ENCODE measurements around the gene ARHGAP23.
A peak's percentile ranks its signal among the peaks of the same experiment; 100 is the strongest.

ARHGAP23 gene

GRCh38 chr17:38545531-38546225 lies 117.4 kb downstream of the ARHGAP23 start:
- no peak for DNase-seq

GRCh38 chr17:38546396-38546795 lies 118.1 kb downstream of the ARHGAP23 start:
- DNase-seq: no peak

- DNase-seq: no peak
Observed at GRCh38 chr17:38547444-38547843, 119.2 kb downstream of the ARHGAP23 start.

GRCh38 chr17:38549285-38549684 lies 121.0 kb downstream of the ARHGAP23 start:
- DNase-seq: no peak

DNA sequence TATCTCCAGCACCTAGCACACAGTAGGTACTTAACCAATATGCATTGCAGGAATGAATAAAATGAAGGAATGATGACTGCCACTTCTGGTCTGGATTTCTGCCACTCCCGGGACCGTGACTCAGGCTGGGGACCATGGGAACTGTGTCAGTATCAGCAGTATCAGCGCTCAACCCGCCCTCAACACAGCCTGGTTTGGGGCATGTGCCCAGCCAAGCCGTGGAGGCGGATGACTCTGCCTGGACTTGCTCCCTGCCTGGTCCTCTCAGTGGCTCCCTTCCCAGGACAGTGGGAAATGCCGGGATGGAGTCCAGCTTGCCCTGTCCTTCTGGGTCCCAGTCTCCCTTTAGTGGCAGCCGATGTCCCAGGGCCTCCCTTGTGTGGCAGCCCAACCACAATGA lies 122.4 kb downstream of the ARHGAP23 start:
- peak in 26 of 58 donors; percentile 19 to 79 (median 42) for DNase-seq

DNA sequence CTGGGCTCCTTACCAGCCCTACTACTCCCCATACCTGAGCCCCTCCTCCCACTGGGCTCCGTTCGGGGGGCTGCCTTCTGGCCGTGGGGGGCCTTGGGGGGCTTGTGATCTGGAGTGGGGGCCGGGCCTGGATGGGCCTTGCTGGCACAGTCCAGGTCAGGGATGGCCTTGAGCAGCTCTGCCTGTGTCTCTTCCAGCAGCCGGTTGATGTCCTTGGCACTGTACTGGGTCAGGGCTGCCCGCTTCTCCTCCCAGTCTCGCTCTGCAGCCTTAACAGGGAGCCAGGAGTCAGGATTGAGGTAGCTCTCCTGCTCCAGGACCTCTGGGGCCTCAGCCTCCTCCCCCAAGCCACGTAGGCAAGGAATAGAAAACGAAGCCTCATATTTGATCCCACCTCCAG lies 122.9 kb downstream of the ARHGAP23 start:
- no peak for DNase-seq

- DNase-seq: no peak
Observed at GRCh38 chr17:38552343-38552742, 124.1 kb downstream of the ARHGAP23 start.

GRCh38 chr17:38554430-38555350 lies 126.4 kb downstream of the ARHGAP23 start:
- no peak for DNase-seq

DNA sequence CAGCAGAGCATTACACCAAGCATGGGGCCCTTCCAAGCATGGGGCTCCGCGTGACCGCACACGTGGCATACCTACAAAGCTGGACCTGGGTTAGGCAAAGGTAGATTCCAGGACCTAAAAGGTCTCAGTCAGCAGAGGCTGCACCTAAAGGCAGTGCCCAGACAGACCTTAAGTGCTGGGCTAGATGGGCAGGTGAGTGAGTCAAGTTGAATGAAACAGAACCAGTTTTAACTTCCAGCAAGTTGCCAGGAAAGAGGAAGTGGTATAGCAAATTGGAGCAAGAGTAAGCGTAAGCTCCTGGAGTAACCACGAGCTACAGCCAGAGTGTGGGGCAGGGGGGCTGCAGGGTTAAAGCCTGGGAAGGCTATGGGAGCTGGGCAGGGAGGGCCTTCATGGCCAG lies 128.0 kb downstream of the ARHGAP23 start:
- no peak for DNase-seq

- no peak for DNase-seq
Observed at GRCh38 chr17:38557396-38557795, 129.1 kb downstream of the ARHGAP23 start.

GRCh38 chr17:38557836-38558727 lies 129.8 kb downstream of the ARHGAP23 start:
- peak in 57 of 58 donors; percentile 36 to 93 (median 84) for DNase-seq

DNA sequence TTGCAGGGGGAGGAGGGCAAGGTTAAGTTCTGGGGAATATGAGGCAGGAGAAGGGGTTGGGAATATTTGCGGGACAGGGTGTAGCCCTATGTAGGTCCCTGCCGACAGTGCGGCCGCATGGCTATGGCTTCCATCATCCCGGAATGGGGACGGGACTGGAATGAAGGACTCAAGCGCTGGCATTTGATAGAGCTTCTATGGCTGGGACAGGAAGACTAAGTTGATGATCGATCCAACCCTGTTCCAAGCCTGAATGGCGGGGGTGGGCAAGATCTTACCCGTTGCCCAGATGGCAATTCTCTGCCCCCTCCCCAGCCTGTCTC lies 130.4 kb downstream of the ARHGAP23 start:
- peak in 3 of 58 donors; percentile 20 to 53 (median 39) for DNase-seq

DNA sequence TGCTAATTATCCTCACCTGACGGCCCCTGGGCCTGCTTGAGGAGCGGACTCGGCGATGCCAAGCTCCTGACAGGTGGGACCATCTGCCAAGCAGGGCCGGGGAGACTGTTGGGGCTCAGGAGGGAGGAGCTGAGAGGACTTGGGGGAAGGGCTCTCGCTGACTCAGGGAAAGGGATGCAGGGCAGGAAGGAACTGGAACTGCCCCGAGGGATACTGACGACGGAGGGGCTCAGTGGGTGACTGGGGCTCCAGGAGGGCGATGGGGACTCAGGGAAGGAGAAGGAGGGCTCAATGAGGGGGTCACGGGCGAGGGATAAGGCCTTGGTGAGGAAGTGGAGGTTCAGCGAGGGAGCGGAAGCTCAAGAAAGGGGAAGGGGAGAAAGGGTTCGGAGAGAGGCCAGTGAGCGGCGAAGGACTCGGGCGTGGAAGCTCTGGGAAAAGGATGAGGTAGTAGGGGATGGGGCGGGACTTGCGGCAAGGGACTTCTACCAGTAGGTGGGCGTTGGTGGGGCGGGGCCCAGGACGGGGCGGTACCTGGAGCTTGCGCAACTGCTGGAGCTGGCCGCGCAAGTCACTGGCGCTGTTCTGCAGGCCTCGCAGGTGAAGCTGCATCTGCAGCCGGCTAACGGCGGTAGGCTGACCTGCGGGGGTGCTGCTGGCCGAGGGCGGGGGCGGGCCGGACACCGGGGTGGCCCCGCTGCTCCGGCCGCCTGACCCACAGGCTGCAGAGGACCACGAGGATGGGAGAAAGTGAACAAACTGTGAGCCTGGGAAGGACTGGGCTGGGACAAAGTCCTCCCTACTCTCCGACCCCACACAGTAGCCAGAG lies 131.0 kb downstream of the ARHGAP23 start:
- peak in 19 of 58 donors; percentile 15 to 58 (median 40) for DNase-seq

DNA sequence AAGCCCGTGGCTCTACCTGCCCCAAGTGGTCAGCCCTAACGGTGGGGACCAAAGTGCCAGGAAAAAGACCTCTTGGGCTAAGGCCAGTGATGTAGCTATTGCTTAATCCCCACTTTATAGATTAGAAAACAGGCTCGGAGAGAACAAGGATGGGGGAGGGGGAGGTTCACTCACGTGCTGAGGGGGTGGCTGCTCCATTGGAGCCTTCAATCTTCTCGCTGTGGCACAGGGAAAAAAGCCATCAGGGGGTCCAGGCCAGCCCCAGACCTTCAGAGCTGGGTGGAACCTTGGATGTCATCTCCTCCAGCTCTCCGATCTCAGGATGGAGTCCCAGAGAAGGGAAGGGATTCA lies 131.6 kb downstream of the ARHGAP23 start:
- DNase-seq: no peak

DNA sequence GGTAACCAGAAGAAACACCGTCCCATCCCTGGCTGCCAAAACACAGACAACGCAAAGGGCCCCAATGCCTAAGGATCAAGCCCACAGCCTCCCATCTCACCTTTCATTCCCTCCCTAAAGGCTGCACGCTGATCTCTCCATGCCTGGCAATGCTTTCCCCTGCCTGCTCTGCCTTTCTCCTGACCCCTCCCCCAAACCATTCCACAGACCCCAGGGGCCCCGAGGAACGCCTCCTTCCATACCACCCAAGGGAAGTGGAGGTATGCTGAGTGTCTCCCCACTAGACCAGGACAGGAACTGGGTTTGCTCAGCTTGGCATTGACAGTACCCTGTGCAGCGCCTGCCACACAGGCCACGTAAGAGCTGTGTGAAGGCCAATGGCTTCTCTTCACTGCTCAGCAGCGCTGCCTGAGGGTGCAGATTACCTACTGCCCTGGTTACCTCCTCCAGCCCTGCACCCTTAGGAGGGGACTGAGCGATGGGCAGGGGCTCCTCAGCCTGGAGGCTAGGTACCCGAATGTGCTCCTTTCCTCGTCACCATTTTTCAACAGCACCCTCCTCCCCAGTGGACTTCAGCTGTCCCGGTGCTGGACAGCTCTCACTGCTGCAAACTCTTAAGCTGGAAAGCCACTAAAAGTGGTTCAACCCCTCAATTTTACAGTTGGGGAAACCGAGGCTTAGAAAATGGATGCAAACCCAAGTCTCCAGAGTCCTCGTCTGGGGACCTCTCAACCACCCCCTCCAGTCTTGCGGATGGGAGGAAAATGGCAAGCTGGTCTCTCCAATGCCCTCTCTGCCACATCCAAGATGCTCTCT lies 132.4 kb downstream of the ARHGAP23 start:
- no peak for DNase-seq

- no peak for DNase-seq
Observed at GRCh38 chr17:38561416-38562214, 133.4 kb downstream of the ARHGAP23 start.

Measured in anterior cingulate cortex (tissue), 58 donors.